HepG2 (cell line): ENCODE results near the gene TEF. TPM values are rescaled to one million over a fixed set of nuclear protein-coding genes. Genes with fewer than 3 reads are reported as not detected.
A peak's percentile ranks its signal among the peaks of the same experiment; 100 is the strongest.

ENCODE experiments used
- ARNT2 ChIP-seq: sonication (generic); formaldehyde crosslinking; IDR thresholded peaks from 2 replicates; pipeline ENCODE4 v1.8.0; 2022; ENCODE audit warnings: mild to moderate bottlenecking, low read depth, missing genetic modification reagents, moderate library complexity
- DDIT3 ChIP-seq: sonication (generic); formaldehyde crosslinking; IDR thresholded peaks from 2 replicates; pipeline ENCODE4 v1.4.0; 2020; ENCODE audit warnings: mild to moderate bottlenecking, missing genetic modification reagents
- MIXL1 ChIP-seq: IDR thresholded peaks from 2 replicates; pipeline ENCODE4 v1.6.1; 2016
- NR2F1 ChIP-seq, 2 experiments: fragments of 450-650 bp in 1 of 2; formaldehyde crosslinking in 1 of 2; IDR thresholded peaks; 2 replicates each; pipeline versions ENCODE4 v1.5.0 to v1.6.1; 2016 to 2020; ENCODE audit warnings: mild to moderate bottlenecking in 1 of 2, missing compliant biosample characterization in 1 of 2, missing genetic modification reagents in 1 of 2, moderate library complexity in 1 of 2
- PHF21A ChIP-seq: sonication (generic); formaldehyde crosslinking; IDR thresholded peaks from 2 replicates; pipeline ENCODE4 v1.5.0; 2020; ENCODE audit warnings: mild to moderate bottlenecking, missing genetic modification reagents
- RNF219 ChIP-seq: sonication (generic); formaldehyde crosslinking; IDR thresholded peaks from 2 replicates; pipeline ENCODE4 v1.5.0; 2020; ENCODE audit warnings: mild to moderate bottlenecking, missing genetic modification reagents
- SALL1 ChIP-seq: sonication (generic); formaldehyde crosslinking; IDR thresholded peaks from 2 replicates; pipeline ENCODE4 v1.8.0; 2022; ENCODE audit warnings: mild to moderate bottlenecking, missing genetic modification reagents
- TCF7L2 ChIP-seq: IDR thresholded peaks from 2 replicates; pipeline ENCODE4 v1.6.1; 2011; ENCODE audit warnings: mild to moderate bottlenecking, low read depth, low read length, moderate library complexity
- THYN1 ChIP-seq: sonication (generic); formaldehyde crosslinking; IDR thresholded peaks from 2 replicates; pipeline ENCODE4 v1.8.1; 2023; ENCODE audit warnings: low read depth, mild to moderate bottlenecking, moderate library complexity, missing genetic modification reagents, borderline replicate concordance
- USF2 ChIP-seq, 2 experiments: sonication (generic) in 1 of 2; formaldehyde crosslinking in 1 of 2; IDR thresholded peaks; 2 replicates each; pipeline versions ENCODE4 v1.5.1 to v1.6.1; 2011 to 2020; ENCODE audit warnings: borderline replicate concordance in 1 of 2, low read depth in 1 of 2, low read length in 1 of 2, mild to moderate bottlenecking in 1 of 2, missing genetic modification reagents in 1 of 2, moderate library complexity in 1 of 2
- ZBTB7A ChIP-seq: sonication (generic); formaldehyde crosslinking; IDR thresholded peaks from 2 replicates; pipeline ENCODE4 v1.8.0; 2022; ENCODE audit warnings: mild to moderate bottlenecking, missing genetic modification reagents
- ZFP1 ChIP-seq: IDR thresholded peaks from 2 replicates; pipeline ENCODE4 v1.6.1; 2016
- ZFP62 ChIP-seq: sonication (generic); formaldehyde crosslinking; IDR thresholded peaks from 2 replicates; pipeline ENCODE4 v1.4.0; 2020; ENCODE audit warnings: missing genetic modification reagents
- ZNF34 ChIP-seq: sonication (generic); formaldehyde crosslinking; IDR thresholded peaks from 2 replicates; pipeline ENCODE4 v1.4.0; 2020; ENCODE audit warnings: mild to moderate bottlenecking, missing genetic modification reagents, borderline replicate concordance
- ZNF382 ChIP-seq: sonication (generic); formaldehyde crosslinking; IDR thresholded peaks from 2 replicates; pipeline ENCODE4 v1.5.0; 2020; ENCODE audit warnings: missing genetic modification reagents, mild to moderate bottlenecking, borderline replicate concordance
- ZNF383 ChIP-seq: sonication (generic); formaldehyde crosslinking; IDR thresholded peaks from 2 replicates; pipeline ENCODE4 v1.4.0; 2020; ENCODE audit warnings: missing genetic modification reagents, mild to moderate bottlenecking, borderline replicate concordance
- ZNF496 ChIP-seq: sonication (generic); formaldehyde crosslinking; IDR thresholded peaks from 2 replicates; pipeline ENCODE4 v1.8.1; 2023; ENCODE audit warnings: mild to moderate bottlenecking, moderate library complexity, missing genetic modification reagents; ENCODE audit not compliant: insufficient replicate concordance
- ZNF501 ChIP-seq: sonication (generic); formaldehyde crosslinking; IDR thresholded peaks from 2 replicates; pipeline ENCODE4 v1.5.1; 2020; ENCODE audit warnings: mild to moderate bottlenecking, moderate library complexity, missing genetic modification reagents
- ZNF564 ChIP-seq: sonication (generic); formaldehyde crosslinking; IDR thresholded peaks from 2 replicates; pipeline ENCODE4 v1.8.1; 2023; ENCODE audit warnings: mild to moderate bottlenecking, missing genetic modification reagents
- ZNF598 ChIP-seq: sonication (generic); formaldehyde crosslinking; IDR thresholded peaks from 2 replicates; pipeline ENCODE4 v1.5.1; 2020; ENCODE audit warnings: mild to moderate bottlenecking, missing genetic modification reagents, borderline replicate concordance
- ZNF709 ChIP-seq: sonication (generic); formaldehyde crosslinking; IDR thresholded peaks from 2 replicates; pipeline ENCODE4 v1.5.0; 2020; ENCODE audit warnings: mild to moderate bottlenecking, missing genetic modification reagents
- ZNF775 ChIP-seq: sonication (generic); formaldehyde crosslinking; IDR thresholded peaks from 2 replicates; pipeline ENCODE4 v1.4.0; 2020; ENCODE audit warnings: missing genetic modification reagents, mild to moderate bottlenecking, moderate library complexity, borderline replicate concordance
- ZNF782 ChIP-seq: sonication (generic); formaldehyde crosslinking; IDR thresholded peaks from 2 replicates; pipeline ENCODE4 v1.4.0; 2020; ENCODE audit warnings: missing genetic modification reagents, mild to moderate bottlenecking, borderline replicate concordance
- polyA plus RNA-seq, 8 experiments: library from polyadenylated mRNA; depleted of rRNA in 3 of 8; stranded (reverse) in 7 of 8; unstranded in 1 of 8; fragments of >200 nt; fragmentation: Illumina TruSeq in 4 of 8; extraction: Trizol in 4 of 8; gene quantifications; 2 replicates each; pipeline versions ENCODE4 v1.2.1 to v1.2.3, GENCODE V29; 2011 to 2016; ENCODE audit warnings: low read depth in 4 of 8, missing spikeins in 1 of 8, mixed read lengths in 1 of 8; ENCODE audit not compliant: insufficient read depth in 1 of 8
- total RNA-seq, 5 experiments: library from RNA; depleted of rRNA; stranded (reverse); fragments of >200 nt; fragmentation: Illumina TruSeq; extraction: Trizol; gene quantifications; 2 replicates each; pipeline ENCODE4 v1.2.3, GENCODE V29; 2016; ENCODE audit warnings: low read depth in 1 of 5

TEF gene
- total and polyA plus RNA-seq, 2 of the 13 experiments (the other 11 are each of a cell fraction or from before 2014, with no cell fraction given) = 7.6 to 11.2 TPM

- 0 out of 2 replicates have a peak, but pooled peaks have one; percentile 46 for TF ChIP-seq SALL1 (CRISPR knock-in tag)
- TF ChIP-seq ZNF383 (CRISPR knock-in tag) = no peak
- TF ChIP-seq ZFP62 (CRISPR knock-in tag) = no peak
- TF ChIP-seq ZBTB7A (CRISPR knock-in tag) = no peak
- TF ChIP-seq DDIT3 (CRISPR knock-in tag) = no peak
- TF ChIP-seq ZNF564 (CRISPR knock-in tag) = no peak
- no peak for TF ChIP-seq ZNF782 (CRISPR knock-in tag)
- no peak for TF ChIP-seq ARNT2 (CRISPR knock-in tag)
- no peak for TF ChIP-seq THYN1
- no peak for TF ChIP-seq ZNF382 (CRISPR knock-in tag)
- no peak for TF ChIP-seq ZNF775
- no peak for TF ChIP-seq ZNF598
- TF ChIP-seq TCF7L2 = no peak
- no peak for TF ChIP-seq PHF21A
- peak; percentile 51; the same call in 1 of the 2 replicates for TF ChIP-seq MIXL1
- TF ChIP-seq ZNF709 = no peak
- TF ChIP-seq NR2F1 (CRISPR knock-in tag; IDR thresholded peaks at IDR 0.05) = peak in 1 of 2 experiments; percentile 19; a peak in 1 of 4 replicates
- TF ChIP-seq ZNF34 (CRISPR knock-in tag) = no peak
- no peak for TF ChIP-seq ZNF496 (CRISPR knock-in tag)
- TF ChIP-seq ZFP1 (CRISPR knock-in tag) = 0 out of 2 replicates have a peak, but pooled peaks have one; percentile 30
- TF ChIP-seq USF2 (IDR thresholded peaks at IDR 0.05; ENCODE audit: low read depth, low read length) = no peak
- TF ChIP-seq USF2 (CRISPR knock-in tag; IDR thresholded peaks at IDR 0.05; ENCODE audit: borderline replicate concordance) = no peak
- TF ChIP-seq ZNF501 = peak; percentile 35; the same call in 1 of the 2 replicates
- no peak for TF ChIP-seq RNF219 (CRISPR knock-in tag)
These were observed 22.0 kb downstream of the TEF start (continued) for GRCh38 chr22:41403532-41404318.
